ENCODE results near the gene DMRTC2.

Gene DMRTC2

DNA sequence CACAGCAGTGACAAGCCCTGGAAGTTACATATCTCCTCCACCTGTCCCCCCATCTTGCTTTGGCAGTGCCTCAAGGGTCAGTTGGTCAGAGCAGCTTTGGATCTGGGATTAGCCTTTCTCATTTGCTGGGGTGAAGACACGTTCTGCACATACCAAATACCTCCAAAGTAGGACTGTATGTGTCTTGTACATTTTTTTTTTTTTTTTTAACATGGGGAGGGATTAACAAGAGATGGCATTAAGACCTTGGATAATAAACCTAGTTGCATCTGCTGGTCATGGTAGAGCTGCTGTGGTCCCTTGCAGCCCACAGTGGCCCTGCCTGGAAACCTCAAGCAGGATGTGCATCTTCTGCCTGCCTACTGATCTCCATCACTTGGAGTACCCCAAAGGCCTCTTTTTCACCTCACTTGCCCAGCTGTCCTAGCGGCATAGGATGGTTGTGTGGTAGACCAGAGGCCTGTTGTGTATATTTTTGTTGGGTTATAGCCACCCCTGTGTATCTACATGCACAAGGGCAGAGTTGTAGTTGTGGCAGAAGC is 17.7 kb downstream of the DMRTC2 start:
- TF ChIP-seq, protein P1, sequence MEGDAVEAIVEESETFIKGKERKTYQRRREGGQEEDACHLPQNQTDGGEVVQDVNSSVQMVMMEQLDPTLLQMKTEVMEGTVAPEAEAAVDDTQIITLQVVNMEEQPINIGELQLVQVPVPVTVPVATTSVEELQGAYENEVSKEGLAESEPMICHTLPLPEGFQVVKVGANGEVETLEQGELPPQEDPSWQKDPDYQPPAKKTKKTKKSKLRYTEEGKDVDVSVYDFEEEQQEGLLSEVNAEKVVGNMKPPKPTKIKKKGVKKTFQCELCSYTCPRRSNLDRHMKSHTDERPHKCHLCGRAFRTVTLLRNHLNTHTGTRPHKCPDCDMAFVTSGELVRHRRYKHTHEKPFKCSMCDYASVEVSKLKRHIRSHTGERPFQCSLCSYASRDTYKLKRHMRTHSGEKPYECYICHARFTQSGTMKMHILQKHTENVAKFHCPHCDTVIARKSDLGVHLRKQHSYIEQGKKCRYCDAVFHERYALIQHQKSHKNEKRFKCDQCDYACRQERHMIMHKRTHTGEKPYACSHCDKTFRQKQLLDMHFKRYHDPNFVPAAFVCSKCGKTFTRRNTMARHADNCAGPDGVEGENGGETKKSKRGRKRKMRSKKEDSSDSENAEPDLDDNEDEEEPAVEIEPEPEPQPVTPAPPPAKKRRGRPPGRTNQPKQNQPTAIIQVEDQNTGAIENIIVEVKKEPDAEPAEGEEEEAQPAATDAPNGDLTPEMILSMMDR (IDR thresholded peaks at IDR 0.05; ENCODE audit: borderline replicate concordance, insufficient read depth, low read depth, low read length) = no peak
- peak overlapping the region; percentile 92 for H3K4me3 ChIP-seq (ENCODE audit: low read depth, low read length)

DNA sequence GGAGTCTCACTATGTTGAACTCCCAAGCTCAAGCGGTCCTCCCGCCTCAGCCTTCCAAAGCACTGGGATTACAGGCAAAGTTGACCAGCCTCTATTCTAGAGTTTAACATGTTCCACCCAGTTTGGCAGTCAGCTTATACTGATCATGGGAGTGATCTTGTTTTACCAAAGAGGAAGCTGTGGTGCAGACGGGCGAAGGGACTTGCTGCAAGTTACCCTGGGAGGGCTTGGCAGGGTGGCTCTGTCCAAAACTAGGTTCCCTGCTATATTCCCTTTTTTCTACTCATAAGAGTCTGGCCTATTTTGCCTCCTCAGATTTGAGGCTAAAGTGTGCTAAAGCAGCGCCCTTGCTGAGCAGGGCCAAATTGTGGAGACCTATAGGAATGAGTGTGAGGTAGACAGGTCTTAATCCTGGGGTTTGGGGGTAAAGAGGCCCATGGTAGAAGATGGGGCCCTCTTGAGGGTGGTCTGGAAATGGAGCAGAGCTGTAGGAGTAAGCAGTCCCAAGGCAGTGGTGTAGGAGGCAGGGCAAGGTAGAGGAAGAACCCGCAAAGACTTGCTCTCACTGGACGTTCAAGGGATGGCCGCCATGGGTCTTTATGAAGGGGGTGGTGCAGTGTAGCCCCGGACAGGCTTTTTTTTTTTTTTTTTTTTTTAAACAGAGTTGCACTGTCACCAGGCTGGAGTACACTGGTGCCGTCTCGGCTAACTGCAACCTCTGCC is 18.5 kb downstream of the DMRTC2 start:
- TF ChIP-seq, protein P1 (IDR thresholded peaks at IDR 0.05; ENCODE audit: borderline replicate concordance, insufficient read depth, low read depth, low read length) = no peak
- no peak overlapping the region for H3K4me3 ChIP-seq (ENCODE audit: low read depth, low read length)

DNA sequence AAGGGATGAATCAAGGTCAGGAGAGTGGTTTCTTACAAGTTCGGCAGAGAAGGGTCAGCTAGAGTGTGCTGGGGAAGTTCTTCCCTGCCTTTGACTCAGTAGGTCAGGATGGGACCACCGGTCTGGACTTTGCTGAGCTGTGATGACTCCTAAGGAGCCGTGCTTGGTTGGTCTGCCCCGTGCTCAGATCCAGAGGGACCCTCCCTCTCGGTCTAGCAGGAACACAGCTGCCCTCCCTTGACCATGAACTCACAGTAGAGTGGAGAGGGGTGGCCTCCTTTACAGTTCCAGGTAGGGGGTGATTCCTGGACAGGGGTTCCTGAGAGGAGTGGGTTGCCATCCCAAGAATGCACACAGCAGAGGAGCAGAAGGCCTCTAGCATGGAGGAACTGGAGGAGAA is 19.5 kb downstream of the DMRTC2 start:
- H3K4me3 ChIP-seq (ENCODE audit: low read depth, low read length) = no peak overlapping the region
- TF ChIP-seq, protein P1 (IDR thresholded peaks at IDR 0.05; ENCODE audit: borderline replicate concordance, insufficient read depth, low read depth, low read length) = no peak

DNA sequence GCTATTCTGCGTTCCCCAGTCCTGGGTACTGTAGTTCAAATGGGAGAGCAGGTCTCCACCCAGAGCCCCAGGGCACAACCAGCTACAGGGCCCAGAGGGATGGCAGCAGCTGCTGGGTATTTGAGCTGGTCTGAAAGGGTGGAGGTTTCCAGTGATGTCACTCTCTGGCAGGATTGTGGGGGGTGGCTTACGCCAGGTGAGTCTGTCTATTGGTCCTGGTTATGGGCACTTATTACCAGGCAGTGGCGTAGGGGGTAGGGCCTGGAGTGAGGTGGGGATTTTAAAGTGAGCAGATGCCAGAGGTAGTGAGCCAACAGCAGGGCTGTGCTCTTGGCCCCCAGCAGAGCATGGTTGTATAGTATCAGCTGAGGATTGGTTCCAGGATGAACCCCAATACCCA is 21.4 kb downstream of the DMRTC2 start:
- no peak overlapping the region for H3K4me3 ChIP-seq (ENCODE audit: low read depth, low read length)
- TF ChIP-seq, protein P1 (IDR thresholded peaks at IDR 0.05; ENCODE audit: borderline replicate concordance, insufficient read depth, low read depth, low read length) = no peak

DNA sequence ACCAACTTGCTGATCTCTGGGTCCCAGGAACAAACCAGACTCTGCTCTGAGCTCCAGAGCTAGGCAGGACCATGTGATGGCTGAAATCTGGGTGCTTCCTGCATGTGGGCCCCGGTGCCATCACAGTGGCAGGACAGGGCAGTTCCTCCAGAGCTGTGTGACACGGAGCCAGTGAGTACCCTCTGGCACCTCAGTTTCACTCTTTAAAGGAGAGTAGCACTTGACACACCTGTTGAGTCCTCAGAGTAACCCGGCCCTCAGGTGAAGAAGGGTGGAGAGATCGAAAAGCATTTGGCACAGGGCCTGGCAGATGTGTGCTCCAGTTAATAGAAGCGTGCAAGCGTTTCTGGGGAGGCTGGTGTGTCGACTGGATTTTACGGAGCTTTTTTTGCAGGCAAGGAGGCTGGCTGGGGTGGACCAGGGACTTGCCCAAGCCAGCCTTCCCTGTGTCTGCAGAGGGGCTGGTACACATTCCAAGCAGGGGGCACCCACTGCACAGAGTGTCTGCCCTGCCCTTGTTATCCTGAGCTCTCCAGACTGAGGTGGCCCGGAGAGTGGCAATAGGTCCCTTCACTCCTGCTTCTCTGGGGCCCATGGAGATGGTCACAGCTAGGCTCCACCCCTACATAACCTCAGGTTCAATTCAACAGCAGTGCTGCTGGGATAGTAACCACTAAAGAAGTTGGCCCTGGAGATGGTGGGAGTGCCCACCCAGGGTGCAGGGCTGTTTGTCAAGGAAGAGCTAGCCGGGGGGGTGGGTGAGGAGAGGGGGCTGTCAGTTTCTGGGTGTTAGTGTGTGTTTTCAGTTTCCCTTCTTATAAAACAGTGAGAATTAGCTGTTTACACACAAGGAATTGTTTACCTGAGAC is 23.5 kb downstream of the DMRTC2 start:
- TF ChIP-seq, protein P1 (IDR thresholded peaks at IDR 0.05; ENCODE audit: borderline replicate concordance, insufficient read depth, low read depth, low read length) = no peak
- H3K4me3 ChIP-seq (ENCODE audit: low read depth, low read length) = no peak overlapping the region

GRCh38 chr19:41868989-41869300 is 24.1 kb downstream of the DMRTC2 start:
- TF ChIP-seq, protein P1 (IDR thresholded peaks at IDR 0.05; ENCODE audit: borderline replicate concordance, insufficient read depth, low read depth, low read length) = no peak
- H3K4me3 ChIP-seq (ENCODE audit: low read depth, low read length) = no peak overlapping the region

All from GM12875 (cell line).